ENCODE measurements around the gene LMTK3.
"Not testable (repeated sequence)": the region's sequence is repeated elsewhere in the genome, so short reads cannot be mapped to it uniquely, and the experiment has no call there.

Gene LMTK3

DNA sequence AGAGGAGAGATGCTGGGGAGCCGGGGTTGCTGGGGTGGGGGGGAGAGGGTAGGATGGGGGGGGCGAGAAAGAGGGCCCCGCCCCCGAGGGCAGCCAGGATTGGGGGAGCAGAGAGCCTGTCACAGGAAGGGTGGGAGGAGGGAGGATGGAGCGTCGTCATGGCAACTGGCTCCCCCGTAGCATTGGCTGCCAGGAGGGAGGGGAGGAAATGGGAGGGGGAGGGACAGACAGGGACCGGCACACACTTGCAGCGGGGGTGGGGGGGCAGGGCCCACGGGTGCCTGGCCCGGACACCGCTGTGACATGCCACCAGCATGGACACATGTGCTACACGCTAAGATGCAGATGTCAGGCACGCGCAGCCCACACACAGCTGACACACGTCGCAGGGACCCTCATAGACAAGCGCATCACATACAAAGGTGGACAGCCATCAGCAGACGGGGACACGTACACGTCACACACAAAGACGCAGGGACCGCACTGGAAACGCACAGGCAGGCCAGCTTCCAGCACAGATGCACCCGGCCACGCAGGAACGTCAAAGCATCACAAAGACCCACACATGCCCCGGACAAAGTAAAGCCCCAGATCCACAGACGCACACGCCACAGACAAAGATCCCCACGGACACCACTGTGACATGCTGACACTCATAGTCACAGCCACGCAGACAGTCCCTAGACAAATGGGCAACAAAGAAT, at the start of gene LMTK3:
Gene LMTK3, minus strand, starts transcription at position 36 of the 704 bp plus-strand sequence. CDS start 259 bp downstream, outside the sequence.
- FAIRE-seq, result no peak

DNA sequence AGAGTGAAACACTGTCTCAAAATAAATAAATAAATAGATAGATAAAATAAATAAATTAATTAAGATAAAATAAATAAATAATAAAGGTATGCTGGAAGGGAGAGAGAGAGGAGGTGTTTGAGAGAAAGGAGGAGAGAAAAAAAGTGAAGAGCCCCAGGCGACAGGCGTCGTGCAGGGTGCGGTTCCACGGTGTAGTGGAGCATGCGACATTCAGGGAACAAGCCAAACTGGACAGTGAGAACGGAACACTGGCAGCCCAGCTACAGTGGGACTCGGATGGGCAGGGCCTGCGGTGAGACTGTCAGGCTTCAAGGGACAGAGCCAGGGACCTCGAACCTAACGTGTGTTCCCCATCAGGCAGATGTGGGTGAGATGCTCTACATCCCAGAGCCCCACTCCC, 49.8 kb upstream of the LMTK3 start:
- FAIRE-seq, result no peak

DNA sequence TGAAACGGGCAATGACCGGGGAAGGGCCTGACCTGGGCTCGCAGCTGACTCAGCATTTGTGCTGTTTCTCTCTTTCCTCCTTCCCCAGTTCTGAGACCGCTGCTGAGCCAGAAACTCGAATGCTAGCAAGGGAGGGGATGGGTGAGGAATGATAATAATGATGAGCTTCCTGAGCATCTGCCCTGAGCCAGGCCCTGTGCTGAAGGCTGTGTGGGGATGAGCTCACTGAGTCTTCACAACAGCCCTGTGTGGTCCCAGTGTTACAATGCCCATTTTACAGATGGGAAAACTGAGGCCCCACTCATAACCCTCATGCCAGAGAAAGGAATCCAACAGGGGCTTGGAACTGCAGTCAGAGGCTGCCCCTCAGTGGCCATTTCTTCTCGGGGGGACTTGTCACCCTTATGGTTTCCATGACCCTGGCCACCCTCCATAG, 48.5 kb upstream of the LMTK3 start:
- no peak for FAIRE-seq

DNA sequence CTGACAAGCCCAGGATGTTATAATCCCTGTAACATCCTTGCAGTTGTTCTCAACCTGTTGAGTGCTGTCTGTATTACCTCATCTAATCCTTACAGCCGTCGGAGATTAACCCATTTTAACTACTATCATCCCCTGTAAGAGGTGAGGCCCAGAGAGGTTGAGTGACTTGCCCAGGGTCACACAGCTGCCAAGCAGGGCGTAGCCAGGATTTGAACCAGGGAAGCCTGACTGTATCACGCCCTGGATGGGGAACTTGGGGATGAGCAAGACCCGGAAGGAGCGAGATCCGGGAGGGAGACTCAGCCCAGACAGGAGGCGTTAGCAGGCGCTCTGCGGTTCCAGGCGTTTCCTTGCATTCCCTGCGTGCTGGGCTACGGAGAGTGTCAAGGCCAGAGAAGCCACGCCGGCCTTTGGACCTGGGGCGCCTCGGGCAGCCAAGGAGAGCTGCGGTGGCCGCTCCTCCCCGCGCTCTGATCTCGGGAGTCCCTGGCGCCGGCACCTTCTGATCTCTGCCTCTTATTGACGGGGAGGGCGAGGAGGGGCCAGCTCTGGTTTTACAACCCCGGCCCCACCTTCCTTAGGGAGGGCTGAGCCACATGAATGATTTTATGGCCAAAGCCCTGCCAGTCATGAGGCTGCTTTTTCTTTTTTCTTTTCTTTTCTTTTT, 46.5 kb upstream of the LMTK3 start:
- FAIRE-seq, result no peak

- FAIRE-seq, result no peak
Observed at GRCh38 chr19:48556825-48557224, 45.2 kb upstream of the LMTK3 start.

GRCh38 chr19:48556163-48556562, 44.5 kb upstream of the LMTK3 start:
- no peak for FAIRE-seq

DNA sequence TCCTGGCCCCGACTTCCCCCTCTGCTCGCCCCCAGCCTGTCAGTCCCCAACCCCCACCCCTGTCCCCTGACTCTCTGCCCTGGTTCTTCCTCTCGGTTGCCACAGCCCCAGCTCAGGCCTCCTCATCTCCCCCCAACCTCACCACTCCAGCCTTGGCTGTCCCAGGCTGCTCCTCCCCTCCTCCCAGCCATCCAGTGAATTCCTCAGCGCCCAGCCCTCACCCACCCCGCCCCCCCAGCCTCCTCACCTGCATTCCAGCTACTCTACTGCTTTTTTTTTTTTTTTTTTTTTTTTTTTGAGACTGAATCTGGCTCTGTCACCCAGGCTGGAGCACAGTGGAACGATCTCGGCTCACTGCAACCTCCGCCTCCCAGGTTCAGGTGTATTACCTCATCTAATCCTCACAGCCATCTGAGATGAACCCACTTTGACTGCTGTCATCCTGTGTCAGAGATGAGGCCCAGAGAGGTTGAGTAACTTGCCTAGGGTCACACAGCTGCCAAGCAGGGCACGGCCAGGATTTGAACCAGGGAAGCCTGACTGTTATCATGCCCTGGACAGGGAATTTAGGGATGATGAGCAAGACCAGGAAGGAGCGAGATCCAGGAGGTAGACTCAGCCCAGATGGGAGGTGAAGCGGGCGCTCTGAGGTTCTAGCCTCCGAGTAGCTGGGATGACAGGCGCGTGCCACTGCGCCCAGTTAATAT, 42.9 kb upstream of the LMTK3 start:
- FAIRE-seq, result no peak

- no peak for FAIRE-seq
Observed at GRCh38 chr19:48553676-48554384, 42.2 kb upstream of the LMTK3 start.

DNA sequence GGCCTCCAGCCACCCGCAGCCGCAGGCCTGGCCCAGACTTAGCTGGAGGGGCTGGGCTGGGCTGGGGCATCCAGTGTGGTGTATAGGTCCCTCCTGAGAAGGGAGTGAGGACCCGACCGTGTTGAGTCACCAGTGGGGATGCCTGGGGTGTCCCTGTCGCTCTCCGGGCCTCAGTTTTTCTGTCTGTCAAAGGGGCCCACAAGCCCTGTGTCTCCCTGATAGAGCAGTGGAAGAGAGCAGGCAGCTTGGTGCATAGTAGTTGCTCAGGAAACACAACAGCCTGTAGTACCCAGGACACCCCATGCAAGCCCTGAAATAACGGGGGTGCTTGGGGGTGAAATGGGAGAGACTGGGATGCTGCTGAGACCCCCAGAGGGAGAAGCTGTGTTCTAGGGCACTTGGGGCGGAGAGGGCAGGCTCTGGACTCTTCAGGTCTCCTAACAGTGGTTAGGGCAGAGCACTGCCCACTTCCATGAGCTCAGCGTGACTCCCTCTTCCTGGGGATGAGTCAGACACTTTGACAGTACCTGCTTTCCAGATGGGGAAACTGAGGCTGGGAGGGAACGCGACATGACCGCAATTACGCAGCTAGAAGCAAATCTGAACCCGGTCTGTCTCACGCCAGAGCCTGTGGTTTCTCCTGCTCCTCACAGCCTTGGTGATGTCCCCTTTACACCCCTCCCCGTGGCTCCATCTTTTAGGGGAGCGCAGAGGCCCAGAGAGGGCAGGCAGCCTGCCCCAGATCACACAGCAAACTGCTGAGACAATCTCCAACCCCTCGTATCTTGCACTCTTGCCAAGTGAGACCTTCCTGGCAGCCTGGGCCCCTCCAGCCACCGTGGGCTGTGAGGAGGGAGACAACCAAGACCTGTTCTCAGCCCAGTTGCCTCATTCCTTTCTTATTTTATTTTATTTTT, 41.0 kb upstream of the LMTK3 start:
- no peak for FAIRE-seq

- no peak for FAIRE-seq
Observed at GRCh38 chr19:48551437-48552302, 40.0 kb upstream of the LMTK3 start, which contains the start of gene SULT2B1. Gene SULT2B1 (plus strand): TSS chr19:48552172. CDS start chr19:48552253, 81 bp downstream.

GRCh38 chr19:48549380-48549779, 37.7 kb upstream of the LMTK3 start:
- no peak for FAIRE-seq

- FAIRE-seq, result no peak
Observed at GRCh38 chr19:48548253-48548911, 36.7 kb upstream of the LMTK3 start.

- FAIRE-seq, result peak; percentile 98
Observed at GRCh38 chr19:48547722-48548121, 36.1 kb upstream of the LMTK3 start.

DNA sequence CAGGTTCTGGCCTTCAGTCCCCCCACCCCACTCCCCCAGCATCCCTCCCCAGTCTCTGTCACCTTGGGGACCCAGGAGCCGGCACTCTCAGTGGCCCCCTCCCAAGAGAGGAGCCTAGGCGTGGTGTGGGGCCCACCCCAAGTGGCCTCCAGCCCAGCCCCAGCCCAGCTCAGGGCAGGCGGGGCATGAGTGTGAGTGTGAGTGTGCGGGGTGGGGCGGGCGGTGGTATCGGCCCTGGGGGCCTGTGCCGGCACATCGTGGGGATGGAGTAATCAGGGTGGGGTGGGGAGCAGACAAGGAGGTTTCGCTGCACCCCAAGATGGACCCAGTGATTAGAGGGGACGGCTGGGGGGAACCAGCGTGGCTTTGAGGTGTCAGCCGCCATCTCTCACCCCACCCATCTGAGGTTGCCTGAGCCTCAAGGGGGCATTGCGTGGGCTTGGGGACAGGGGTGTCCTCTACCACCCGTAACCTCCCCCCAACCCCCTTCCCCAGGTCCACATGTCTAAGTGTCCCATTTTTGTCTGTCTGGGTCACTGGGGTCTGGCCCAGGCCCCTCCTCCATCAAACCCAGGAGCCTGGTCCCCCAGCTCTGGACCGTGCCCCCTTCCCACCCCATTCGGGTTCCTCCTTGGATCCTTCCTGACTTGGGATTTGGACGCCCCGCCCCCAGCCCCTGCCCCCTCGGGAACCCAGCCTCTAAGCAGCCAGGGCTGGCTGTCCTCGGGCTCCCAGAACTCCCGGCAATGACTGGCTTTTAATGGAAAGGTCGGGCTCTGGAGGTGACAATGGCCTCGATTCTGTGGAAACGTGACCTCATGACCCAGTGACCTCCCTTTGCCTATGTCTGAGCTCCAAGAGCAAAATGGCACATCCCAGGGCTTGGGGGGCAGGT, 33.5 kb upstream of the LMTK3 start:
- no peak for FAIRE-seq

DNA sequence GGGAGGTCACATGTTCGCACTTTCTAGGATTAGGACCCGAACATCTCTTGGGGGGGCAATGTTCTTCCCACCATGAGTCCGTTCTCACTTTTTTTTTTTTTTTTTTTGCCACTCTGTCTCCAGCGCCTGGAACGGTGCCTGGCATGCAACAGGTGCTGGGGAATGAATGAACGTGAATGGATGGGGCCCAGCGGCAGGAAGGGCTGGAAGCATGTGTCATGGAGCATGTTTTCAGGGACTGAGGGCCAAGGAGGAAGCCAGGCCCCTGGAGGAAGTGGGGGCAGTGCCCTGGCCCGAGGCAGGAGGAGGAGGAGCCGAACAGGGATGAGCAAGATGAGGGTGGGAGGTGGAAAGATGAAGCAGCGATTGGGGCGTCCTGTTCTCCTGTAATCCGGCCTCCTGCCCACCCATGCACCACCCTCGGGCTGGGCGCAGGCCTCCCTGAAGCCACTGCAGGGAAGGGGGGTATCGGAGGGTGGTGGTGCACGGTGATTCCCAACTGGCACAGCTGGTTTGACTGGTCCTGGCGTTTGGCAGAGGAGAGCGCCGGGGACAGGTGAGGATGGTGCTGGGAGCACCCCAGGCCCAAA, 31.6 kb upstream of the LMTK3 start:
- no peak for FAIRE-seq

DNA sequence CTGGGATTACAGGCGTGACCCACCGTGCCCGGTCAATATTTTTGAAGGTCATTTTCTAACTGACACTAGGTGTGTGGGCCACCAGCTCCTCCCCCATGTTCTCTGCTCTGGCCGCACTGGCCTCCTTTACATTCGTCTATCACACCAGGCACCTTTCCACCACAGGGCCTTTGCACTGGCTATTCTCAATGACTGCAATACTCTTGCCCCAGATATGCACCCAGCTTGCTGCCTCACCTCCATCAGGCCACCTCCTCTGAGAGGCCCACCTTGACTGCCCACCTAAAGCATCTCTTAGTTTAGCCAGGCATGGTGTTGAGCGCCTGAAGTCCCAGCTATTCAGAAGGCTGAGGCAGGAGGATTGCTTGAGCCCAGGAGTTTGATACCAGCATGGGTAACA, 30.2 kb upstream of the LMTK3 start:
- FAIRE-seq, result no peak

- no peak for FAIRE-seq
Observed at GRCh38 chr19:48540110-48540509, 28.5 kb upstream of the LMTK3 start.

- no peak for FAIRE-seq
Observed at GRCh38 chr19:48539503-48540096, 28.0 kb upstream of the LMTK3 start.

- not testable (repeated sequence) for FAIRE-seq
Observed at GRCh38 chr19:48538057-48538456, 26.4 kb upstream of the LMTK3 start.

Data from A204.1 (cell line).